Measurements from ENCODE around the gene EXD3. TPM values are rescaled to one million over a fixed set of nuclear protein-coding genes. Genes with fewer than 3 reads are reported as not detected.

The EXD3 gene
- total RNA-seq, 1 donor from 2014 or later = 8.6 TPM

- no peak for DNase-seq (ENCODE audit: low read depth)
- no peak for TF ChIP-seq CTCF (IDR thresholded peaks at IDR 0.05; ENCODE audit: insufficient read depth, low read length, poor library complexity, severe bottlenecking)
- H3K4me3 ChIP-seq (ENCODE audit: low read depth, low read length) = no peak overlapping the region
- peaks cover 9% of the 10 kb centered on the region for H3K27me3 ChIP-seq (ENCODE audit: control insufficient read depth, insufficient read depth, low read length)
- no peaks in the 10 kb centered on the region for H3K36me3 ChIP-seq (ENCODE audit: control insufficient read depth, insufficient read depth, low read length)
These were observed 27.1 kb upstream of the EXD3 start for GRCh38 chr9:137449931-137450538.

- no peak for TF ChIP-seq CTCF (IDR thresholded peaks at IDR 0.05; ENCODE audit: insufficient read depth, low read length, poor library complexity, severe bottlenecking)
- DNase-seq (ENCODE audit: low read depth) = no peak
- Histone ChIP-seq H3K27me3 (ENCODE audit: control insufficient read depth, insufficient read depth, low read length) (peaks cover 9% of the 10 kb centered on the region), H3K4me3 (ENCODE audit: low read depth, low read length) (no peak overlapping the region), H3K36me3 (ENCODE audit: control insufficient read depth, insufficient read depth, low read length) (no peaks in the 10 kb centered on the region)
These were observed 26.3 kb upstream of the EXD3 start for GRCh38 chr9:137449081-137449844.

- H3K36me3 ChIP-seq (ENCODE audit: control insufficient read depth, insufficient read depth, low read length) = no peaks in the 10 kb centered on the region
- no peak for TF ChIP-seq CTCF (IDR thresholded peaks at IDR 0.05; ENCODE audit: insufficient read depth, low read length, poor library complexity, severe bottlenecking)
- peaks cover 9% of the 10 kb centered on the region for H3K27me3 ChIP-seq (ENCODE audit: control insufficient read depth, insufficient read depth, low read length)
- H3K4me3 ChIP-seq (ENCODE audit: low read depth, low read length) = no peak overlapping the region
- DNase-seq (ENCODE audit: low read depth) = no peak
These were observed 25.6 kb upstream of the EXD3 start for GRCh38 chr9:137448602-137448962.

- H3K36me3 ChIP-seq (ENCODE audit: control insufficient read depth, insufficient read depth, low read length) = no peaks in the 10 kb centered on the region
- peaks cover 9% of the 10 kb centered on the region for H3K27me3 ChIP-seq (ENCODE audit: control insufficient read depth, insufficient read depth, low read length)
- H3K4me3 ChIP-seq (ENCODE audit: low read depth, low read length) = no peak overlapping the region
- no peak for TF ChIP-seq CTCF (IDR thresholded peaks at IDR 0.05; ENCODE audit: insufficient read depth, low read length, poor library complexity, severe bottlenecking)
- no peak for DNase-seq (ENCODE audit: low read depth)
These were observed 25.0 kb upstream of the EXD3 start for GRCh38 chr9:137447722-137448601.

DNA sequence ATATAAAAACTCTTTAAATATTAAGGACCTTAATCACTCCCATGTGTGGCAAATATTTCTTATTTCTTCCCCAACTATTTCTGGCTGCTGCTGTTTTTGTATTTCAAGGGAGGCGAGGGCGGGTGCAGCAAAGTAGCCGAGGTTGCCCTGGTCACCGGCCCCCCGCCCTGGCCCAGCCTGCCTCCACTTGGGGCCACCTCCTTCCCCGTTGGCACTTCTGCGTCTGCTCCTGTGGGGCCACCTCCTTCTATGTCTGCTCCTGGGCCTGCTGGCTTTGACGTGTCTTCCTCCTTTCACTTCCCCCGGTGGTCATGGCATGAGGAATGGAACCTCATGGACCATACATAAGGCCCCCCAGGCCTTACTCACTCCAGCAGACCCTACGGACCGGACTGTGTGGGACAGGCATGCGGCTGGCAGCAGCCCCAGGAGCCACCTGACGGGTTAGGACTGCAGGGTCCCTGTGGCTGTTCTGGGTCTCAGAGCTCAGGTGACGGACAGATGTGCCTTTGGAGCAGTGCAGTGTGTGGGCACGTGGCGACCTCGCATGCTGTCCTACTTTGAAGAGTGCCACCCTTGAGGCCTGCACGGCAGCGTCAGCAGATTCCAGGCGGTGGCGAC lies 24.0 kb upstream of the EXD3 start:
- Histone ChIP-seq H3K4me3 (ENCODE audit: low read depth, low read length) (no peak overlapping the region), H3K36me3 (ENCODE audit: control insufficient read depth, insufficient read depth, low read length) (no peaks in the 10 kb centered on the region), H3K27me3 (ENCODE audit: control insufficient read depth, insufficient read depth, low read length) (peaks cover 10% of the 10 kb centered on the region)
- no peak for TF ChIP-seq CTCF (IDR thresholded peaks at IDR 0.05; ENCODE audit: insufficient read depth, low read length, poor library complexity, severe bottlenecking)
- no peak for DNase-seq (ENCODE audit: low read depth)
